Parathyroid adenoma (tissue), 2 donors: ENCODE results near the gene FREM1.

ENCODE experiments used
- H2AFZ ChIP-seq: fragments of 300-600 bp; sonication (generic); one replicate; pipeline ENCODE4 v1.7.0; 2017; ENCODE audit warnings: antibody characterized with exemption, mild to moderate bottlenecking
- H3K27ac ChIP-seq: fragments of 300-600 bp; sonication (generic); one replicate; pipeline ENCODE4 v1.7.0; 2017
- H3K27me3 ChIP-seq: fragments of 300-600 bp; sonication (generic); one replicate; pipeline ENCODE4 v1.7.0; 2017; ENCODE audit warnings: low read length; ENCODE audit not compliant: control insufficient read depth, insufficient read depth
- H3K36me3 ChIP-seq: fragments of 300-600 bp; sonication (generic); one replicate; pipeline ENCODE4 v1.7.0; 2017; ENCODE audit warnings: low read length; ENCODE audit not compliant: control insufficient read depth, insufficient read depth
- H3K4me1 ChIP-seq: fragments of 300-600 bp; sonication (generic); one replicate; pipeline ENCODE4 v1.7.0; 2017; ENCODE audit warnings: control low read depth
- H3K4me2 ChIP-seq: fragments of 300-600 bp; sonication (generic); one replicate; pipeline ENCODE4 v1.7.0; 2017; ENCODE audit warnings: low read length
- H3K4me3 ChIP-seq: fragments of 300-600 bp; sonication (generic); one replicate; pipeline ENCODE4 v1.7.0; 2017; ENCODE audit warnings: low read depth, low read length
- H3K79me2 ChIP-seq: fragments of 300-600 bp; sonication (generic); one replicate; pipeline ENCODE4 v1.7.0; 2017; ENCODE audit warnings: control low read depth
- H3K9ac ChIP-seq: fragments of 300-600 bp; sonication (generic); one replicate; pipeline ENCODE4 v1.7.0; 2017; ENCODE audit warnings: mild to moderate bottlenecking
- H3K9me3 ChIP-seq: fragments of 300-600 bp; sonication (generic); one replicate; pipeline ENCODE4 v1.7.0; 2017; ENCODE audit warnings: low read length; ENCODE audit not compliant: control insufficient read depth
- TF ChIP-seq, protein P1 (sequence below): fragments of 300-600 bp; sonication (generic); IDR thresholded peaks from one replicate; pipeline ENCODE4 v1.7.0; 2017; ENCODE audit warnings: antibody characterized with exemption, mild to moderate bottlenecking
- donor health status: primary hyperparathyroidism.

Gene FREM1

DNA sequence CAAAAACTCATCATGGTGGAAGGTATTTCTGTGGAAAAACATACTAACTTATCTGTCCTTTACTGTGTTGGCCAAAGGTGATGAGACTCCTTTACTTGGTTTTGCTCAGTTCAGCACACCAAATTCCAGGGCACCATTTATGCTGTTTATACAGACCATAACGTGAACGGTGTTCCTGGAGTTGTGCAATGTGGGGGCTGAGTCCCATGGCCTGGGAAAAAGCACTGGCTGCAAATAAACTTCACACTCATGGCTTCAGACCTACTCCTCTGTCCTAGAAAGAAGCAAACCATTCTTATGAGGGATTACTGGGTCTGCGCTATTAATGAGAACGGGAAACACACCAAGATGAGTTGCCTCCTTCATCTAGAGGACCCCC lies 10.4 kb downstream of the FREM1 start:
- Histone ChIP-seq H3K9ac (no peak overlapping the region), H2AFZ (no peak overlapping the region), H3K9me3 (no peaks in the 10 kb centered on the region), H3K79me2 (no peaks in the 10 kb centered on the region), H3K4me3 (no peak overlapping the region), H3K27me3 (no peaks in the 10 kb centered on the region), H3K4me1 (no peaks in the 10 kb centered on the region), H3K36me3 (no peaks in the 10 kb centered on the region), H3K27ac (no peak overlapping the region), H3K4me2 (no peak overlapping the region)
- TF ChIP-seq, protein P1, sequence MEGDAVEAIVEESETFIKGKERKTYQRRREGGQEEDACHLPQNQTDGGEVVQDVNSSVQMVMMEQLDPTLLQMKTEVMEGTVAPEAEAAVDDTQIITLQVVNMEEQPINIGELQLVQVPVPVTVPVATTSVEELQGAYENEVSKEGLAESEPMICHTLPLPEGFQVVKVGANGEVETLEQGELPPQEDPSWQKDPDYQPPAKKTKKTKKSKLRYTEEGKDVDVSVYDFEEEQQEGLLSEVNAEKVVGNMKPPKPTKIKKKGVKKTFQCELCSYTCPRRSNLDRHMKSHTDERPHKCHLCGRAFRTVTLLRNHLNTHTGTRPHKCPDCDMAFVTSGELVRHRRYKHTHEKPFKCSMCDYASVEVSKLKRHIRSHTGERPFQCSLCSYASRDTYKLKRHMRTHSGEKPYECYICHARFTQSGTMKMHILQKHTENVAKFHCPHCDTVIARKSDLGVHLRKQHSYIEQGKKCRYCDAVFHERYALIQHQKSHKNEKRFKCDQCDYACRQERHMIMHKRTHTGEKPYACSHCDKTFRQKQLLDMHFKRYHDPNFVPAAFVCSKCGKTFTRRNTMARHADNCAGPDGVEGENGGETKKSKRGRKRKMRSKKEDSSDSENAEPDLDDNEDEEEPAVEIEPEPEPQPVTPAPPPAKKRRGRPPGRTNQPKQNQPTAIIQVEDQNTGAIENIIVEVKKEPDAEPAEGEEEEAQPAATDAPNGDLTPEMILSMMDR = no peak

DNA sequence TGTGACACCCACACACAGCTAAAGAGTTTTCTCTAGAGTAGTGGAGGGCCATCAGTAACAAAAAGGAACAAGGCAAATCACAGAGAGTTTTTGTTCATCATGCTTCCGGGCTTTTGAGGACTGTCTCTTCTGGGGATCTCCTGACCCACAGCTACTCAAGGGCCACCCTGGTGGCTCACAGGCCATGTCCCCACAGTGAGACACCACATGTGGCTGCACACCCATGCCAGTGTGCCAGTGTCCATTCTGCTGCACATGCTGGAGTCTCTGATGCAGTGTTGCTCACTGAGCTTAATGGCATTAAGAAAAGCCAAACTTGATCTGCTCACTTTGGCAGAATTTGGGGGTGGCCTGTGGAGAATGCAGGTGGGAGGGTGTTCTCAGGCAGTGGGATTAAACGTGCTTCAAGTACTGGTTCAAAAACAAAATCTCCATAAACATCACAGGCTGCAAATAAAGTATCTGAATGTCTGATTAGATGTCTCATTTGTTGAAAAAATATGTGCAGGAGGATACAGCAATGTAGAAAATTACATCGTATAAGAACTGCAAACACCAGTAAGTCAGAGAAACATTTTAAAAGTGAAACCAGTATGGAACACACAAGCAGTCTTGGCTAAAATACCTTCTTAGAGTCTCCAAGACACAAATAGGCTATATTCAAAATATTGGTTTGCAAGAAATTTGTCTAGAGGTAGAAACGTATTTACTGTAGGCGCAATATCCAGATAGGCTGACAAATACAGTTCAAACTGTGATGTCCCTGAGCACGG lies 11.0 kb downstream of the FREM1 start:
- no peaks in the 10 kb centered on the region for H3K27me3 ChIP-seq
- no peak overlapping the region for H2AFZ ChIP-seq
- no peak overlapping the region for H3K27ac ChIP-seq
- TF ChIP-seq, protein P1 = no peak
- no peak overlapping the region for H3K4me2 ChIP-seq
- no peaks in the 10 kb centered on the region for H3K4me1 ChIP-seq
- H3K79me2 ChIP-seq = no peaks in the 10 kb centered on the region
- H3K4me3 ChIP-seq = no peak overlapping the region
- H3K36me3 ChIP-seq = no peaks in the 10 kb centered on the region
- no peak overlapping the region for H3K9ac ChIP-seq
- H3K9me3 ChIP-seq = no peaks in the 10 kb centered on the region

DNA sequence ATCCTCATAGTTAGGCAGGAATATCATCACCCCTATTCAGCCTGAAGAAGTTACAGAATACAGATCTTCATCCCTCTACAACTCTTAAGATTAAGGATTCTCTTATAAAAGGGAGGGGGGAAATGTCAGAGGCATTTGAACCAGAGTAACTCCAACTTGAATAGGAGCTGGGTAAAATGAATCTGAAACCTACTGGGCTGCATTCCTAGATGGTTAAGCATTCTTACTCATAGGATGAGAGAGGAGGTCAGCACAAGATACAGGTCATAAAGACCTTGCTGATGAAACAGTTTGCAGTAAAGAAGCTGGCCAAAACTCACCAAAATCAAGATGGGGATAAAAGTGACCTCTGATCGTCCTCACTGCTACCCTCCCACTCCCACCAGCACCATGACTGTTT lies 14.4 kb downstream of the FREM1 start:
- Histone ChIP-seq H2AFZ (no peak overlapping the region), H3K4me1 (no peaks in the 10 kb centered on the region), H3K9ac (no peak overlapping the region), H3K27me3 (no peaks in the 10 kb centered on the region), H3K4me3 (no peak overlapping the region), H3K4me2 (no peak overlapping the region), H3K36me3 (no peaks in the 10 kb centered on the region), H3K9me3 (no peaks in the 10 kb centered on the region), H3K27ac (no peak overlapping the region), H3K79me2 (no peaks in the 10 kb centered on the region)
- TF ChIP-seq, protein P1 = no peak

DNA sequence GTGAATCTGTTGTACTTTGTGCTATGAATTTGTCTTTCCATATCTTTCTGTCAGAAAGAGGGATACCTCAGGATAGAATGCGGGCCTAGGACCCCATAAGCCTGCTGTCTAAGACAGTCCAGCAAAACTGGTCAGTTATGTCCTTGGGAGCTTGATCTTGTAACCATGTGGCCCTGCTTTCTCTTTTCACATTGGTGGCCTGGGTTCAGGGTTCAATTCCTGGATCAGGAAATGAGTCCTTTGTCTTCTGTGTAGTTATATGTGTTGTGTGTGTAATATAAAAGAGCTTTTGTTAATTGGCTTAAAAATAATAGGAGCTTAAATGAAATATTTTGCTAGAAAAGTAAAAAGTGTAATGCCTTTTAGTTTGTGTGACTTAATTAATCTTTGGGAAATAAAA lies 16.9 kb downstream of the FREM1 start:
- Histone ChIP-seq H3K79me2 (no peaks in the 10 kb centered on the region), H3K27ac (no peak overlapping the region), H3K27me3 (no peaks in the 10 kb centered on the region), H3K9ac (no peak overlapping the region), H3K4me2 (no peak overlapping the region), H3K4me1 (no peaks in the 10 kb centered on the region), H3K36me3 (no peaks in the 10 kb centered on the region), H3K9me3 (no peaks in the 10 kb centered on the region), H3K4me3 (no peak overlapping the region), H2AFZ (no peak overlapping the region)
- TF ChIP-seq, protein P1 = no peak

DNA sequence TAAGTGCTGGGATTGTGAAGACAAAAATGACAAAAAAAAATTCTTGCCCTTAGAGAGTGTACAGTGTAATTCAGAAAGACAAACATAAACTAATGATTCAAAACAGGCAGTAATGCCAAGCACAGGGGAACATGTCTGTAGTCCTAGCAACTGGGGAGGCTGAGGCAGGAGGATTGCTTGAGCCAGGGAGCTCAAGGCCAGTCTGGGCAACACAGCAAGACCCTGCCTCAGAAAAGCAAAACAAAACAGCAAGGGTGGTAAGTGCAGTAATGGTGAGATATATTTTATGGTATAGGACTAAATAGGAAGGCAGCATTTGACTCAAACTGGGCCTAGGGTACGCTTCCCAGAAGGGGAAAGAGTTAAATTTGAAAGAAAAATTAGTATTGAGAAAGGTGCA lies 18.9 kb downstream of the FREM1 start:
- H3K9me3 ChIP-seq = no peaks in the 10 kb centered on the region
- H3K36me3 ChIP-seq = no peaks in the 10 kb centered on the region
- H3K27ac ChIP-seq = no peak overlapping the region
- H3K79me2 ChIP-seq = no peaks in the 10 kb centered on the region
- TF ChIP-seq, protein P1 = no peak
- H3K4me2 ChIP-seq = no peak overlapping the region
- no peaks in the 10 kb centered on the region for H3K27me3 ChIP-seq
- H3K4me3 ChIP-seq = no peak overlapping the region
- H2AFZ ChIP-seq = no peak overlapping the region
- no peak overlapping the region for H3K9ac ChIP-seq
- H3K4me1 ChIP-seq = no peaks in the 10 kb centered on the region
